GM18498 (cell line): ENCODE results near the gene ESPL1.

Experiments used
- ATAC-seq: cut with Tn5 transposase; IDR thresholded peaks from one replicate; pipeline ENCODE4 v1.9.1; 2021; ENCODE audit warnings: mild to moderate bottlenecking, moderate library complexity; ENCODE audit not compliant: unreplicated experiment

Gene ESPL1

DNA sequence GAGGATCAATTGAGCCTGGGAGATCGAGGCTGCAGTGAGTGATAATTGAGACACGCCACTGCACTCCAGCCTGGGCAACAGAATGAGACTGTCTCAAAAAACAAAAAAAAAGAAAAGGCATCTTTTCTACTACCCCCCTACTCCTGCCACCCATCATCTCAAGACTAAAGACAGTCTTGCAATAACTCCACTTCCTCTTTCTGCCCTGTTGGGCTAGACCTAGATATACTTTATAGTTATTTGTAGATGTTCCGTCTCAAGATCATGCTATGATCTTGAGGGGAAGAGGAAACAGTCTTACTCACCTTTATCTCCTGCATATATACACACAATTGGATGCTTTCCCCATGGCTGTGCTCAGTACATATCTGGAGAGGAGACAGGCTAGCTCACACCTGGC is 12.1 kb upstream of the ESPL1 start:
- peak; percentile 35 for ATAC-seq

DNA sequence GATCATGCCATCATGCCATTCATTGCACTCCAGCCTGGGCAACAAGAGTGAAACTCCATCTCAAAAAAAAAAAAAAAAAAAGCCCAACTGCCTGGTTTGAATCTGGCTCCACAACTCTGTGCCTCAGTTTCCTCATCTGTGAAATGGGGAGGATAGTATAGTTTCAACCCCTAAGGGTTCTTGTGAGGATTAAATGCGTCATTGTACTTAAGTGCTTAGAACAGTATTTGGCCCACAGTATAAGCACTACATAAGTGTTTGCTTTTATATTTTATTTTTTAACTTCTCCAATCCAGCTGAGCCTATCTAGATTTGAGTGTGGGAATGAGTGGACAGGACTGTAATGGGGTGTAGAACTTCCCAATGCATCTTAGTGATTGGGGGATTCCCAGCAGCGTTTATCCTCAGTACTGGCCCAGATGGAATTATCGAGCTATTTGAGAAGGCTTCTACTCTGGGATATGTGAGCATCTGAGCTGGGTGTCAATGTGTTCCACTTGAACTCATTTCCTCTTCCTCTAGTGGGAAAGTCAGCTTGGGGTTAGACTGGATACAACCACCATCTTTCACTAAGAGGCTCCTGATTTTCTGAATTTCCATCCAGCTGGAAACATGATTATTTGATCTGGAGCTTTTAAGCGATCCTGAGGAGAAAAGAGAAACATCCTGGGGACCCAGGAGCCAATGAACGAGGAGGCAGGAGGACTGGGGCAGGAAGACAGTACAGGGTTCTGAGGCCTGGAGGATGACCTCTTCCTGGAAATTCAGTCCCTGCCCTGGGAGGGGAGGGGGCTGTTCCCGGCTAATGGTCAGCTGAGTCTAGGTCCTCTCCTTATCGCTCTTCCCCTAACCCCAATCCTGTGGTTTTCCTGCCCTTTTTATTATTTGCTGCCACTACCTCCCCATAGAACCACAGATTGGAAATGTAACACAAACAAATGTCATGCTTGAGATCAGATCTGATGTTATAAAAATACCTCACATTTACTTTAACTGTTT is 9.3 kb upstream of the ESPL1 start:
- ATAC-seq, result no peak

DNA sequence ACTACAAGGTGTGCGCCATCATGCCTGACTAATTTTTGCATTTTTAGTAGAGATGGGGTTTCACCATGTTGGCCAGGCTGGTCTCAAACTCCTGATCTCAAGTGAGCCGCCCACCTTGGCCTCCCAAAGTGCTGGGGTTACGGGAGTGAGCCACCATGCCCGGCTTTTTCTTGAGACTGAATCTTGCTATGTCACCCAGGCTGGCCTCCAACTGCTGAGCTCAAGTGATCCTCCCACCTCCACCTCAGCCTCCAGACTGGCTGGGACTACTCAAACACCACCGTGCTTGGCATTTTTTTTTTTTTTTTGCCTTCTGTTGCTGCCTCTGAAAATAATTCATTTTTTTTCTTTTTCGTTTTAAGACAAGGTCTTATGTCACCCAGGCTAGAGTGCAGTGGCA is 8.2 kb upstream of the ESPL1 start:
- ATAC-seq, result no peak

DNA sequence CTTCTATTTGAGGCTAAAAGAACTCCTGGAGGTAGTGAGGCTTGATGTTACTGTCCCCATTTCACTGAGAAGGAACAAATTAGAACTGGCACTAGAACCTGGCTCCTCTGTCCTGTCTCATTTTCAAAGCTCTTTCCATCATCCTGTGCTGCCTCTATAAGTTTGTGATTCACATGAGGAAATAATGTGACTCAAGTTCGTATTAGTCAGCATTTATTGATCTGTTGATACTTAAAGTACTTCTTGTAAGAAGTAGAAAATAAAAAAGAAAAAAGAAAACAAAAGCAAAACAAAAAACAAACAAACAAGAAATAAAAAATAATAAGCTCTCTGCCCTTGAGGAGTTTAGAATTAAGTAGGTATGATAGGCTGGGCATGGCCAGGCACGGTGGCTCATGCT is 2.3 kb upstream of the ESPL1 start:
- ATAC-seq, result no peak

DNA sequence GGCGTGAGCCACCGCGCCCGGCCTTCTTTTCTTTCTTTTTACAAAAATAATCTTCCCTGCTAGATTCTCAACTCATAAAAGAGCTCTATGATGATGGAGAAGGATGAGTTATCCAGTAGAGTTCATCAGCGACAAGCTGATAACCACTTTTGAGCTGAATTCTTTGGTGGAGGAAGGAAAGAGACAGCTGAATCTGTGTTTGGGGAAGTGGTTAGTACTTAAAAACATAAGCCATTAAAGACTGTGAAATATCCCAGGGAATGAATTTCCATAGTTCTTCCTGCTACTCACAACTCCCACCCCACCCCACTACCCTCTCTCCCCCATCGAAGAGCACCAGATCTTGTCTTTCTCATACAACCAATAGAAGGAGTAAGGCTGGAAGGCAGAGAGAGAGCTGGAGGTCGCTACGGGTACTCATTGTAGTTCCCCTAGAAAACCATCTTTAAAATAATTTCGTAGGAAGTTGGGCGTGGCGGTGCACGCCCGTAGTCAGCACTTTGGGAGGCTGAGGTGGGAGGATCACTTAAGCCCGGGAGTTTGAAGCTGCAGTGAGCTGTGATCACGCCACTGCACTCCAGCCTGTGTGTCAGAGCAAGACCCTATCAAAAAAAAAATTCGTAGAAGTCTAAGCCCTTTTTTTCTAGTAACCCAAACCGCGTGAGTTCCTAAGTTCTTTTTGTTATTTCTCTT is 647 bp upstream of the ESPL1 start:
- peak; percentile 26 for ATAC-seq

DNA sequence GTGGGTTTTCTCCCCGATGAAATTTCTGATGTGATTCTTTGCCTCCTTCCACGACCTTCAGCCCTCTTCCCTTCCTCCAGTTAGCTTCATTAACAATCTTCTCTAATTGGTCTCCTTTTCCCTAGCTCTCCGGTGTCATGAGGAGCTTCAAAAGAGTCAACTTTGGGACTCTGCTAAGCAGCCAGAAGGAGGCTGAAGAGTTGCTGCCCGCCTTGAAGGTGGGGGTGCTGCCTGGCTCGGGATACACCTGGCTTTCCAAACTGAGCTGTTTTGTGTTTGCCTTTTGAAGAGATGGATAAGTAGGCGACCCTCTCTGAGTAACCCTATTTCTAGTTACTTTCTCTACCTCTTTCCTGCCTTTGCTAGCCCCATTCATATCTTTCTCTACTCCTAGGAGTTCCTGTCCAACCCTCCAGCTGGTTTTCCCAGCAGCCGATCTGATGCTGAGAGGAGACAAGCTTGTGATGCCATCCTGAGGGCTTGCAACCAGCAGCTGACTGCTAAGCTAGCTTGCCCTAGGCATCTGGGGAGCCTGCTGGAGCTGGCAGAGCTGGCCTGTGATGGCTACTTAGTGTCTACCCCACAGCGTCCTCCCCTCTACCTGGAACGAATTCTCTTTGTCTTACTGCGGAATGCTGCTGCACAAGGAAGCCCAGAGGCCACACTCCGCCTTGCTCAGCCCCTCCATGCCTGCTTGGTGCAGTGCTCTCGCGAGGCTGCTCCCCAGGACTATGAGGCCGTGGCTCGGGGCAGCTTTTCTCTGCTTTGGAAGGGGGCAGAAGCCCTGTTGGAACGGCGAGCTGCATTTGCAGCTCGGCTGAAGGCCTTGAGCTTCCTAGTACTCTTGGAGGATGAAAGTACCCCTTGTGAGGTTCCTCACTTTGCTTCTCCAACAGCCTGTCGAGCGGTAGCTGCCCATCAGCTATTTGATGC is 797 bp downstream of the ESPL1 start:
- no peak for ATAC-seq

DNA sequence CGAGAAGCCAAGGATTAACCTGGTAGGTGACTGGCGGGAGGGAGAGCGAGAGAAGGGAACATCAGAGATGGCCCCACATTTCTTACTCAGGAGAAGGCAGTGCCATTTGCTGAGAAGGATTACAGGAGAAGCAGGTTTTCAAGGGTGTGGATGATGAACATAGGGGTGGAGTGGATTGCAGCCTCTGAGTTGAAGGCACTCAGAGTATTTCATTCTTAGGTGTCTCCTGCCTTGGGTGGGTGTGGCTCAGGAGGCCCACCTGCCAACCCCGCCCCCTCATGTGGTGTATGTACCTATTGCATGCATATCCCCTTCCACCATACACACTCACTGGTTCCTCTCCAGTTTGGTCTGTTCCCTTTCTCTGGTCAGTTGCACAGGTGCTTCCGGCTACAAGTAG is 6.3 kb downstream of the ESPL1 start:
- ATAC-seq, result no peak

DNA sequence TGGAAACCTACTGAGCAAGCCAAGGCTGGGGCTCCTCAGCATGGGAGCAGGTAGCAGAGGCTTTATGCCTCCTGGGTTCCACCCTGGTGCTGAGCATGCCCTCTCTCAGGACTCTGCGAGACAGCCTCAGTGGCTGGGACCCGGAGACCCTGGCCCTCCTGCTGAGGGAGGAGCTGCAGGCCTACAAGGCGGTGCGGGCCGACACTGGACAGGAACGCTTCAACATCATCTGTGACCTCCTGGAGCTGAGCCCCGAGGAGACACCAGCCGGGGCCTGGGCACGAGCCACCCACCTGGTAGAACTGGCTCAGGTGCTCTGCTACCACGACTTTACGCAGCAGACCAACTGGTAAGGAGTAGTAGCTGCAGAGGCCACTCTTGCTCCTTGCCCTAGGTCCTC is 8.4 kb downstream of the ESPL1 start:
- ATAC-seq, result no peak

DNA sequence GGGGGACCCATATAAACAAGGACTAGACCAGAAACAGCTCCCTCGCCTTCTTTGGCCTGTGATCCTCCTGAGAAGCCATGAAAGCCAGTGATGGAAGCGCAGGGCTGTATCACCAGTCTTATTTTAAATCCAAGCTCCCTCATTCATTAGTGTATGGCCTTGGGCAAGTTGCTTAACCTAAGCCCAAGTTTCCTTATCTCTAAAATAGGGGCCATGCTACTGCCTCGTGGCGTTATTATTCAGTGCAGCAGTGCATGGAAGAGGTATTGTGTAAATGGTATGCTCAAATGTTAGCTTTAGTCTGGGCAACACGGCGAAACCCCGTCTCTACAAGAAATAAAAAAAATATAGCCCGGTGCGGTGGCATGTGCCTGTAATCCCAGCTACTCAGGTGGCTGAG is 9.9 kb downstream of the ESPL1 start:
- ATAC-seq, result no peak

DNA sequence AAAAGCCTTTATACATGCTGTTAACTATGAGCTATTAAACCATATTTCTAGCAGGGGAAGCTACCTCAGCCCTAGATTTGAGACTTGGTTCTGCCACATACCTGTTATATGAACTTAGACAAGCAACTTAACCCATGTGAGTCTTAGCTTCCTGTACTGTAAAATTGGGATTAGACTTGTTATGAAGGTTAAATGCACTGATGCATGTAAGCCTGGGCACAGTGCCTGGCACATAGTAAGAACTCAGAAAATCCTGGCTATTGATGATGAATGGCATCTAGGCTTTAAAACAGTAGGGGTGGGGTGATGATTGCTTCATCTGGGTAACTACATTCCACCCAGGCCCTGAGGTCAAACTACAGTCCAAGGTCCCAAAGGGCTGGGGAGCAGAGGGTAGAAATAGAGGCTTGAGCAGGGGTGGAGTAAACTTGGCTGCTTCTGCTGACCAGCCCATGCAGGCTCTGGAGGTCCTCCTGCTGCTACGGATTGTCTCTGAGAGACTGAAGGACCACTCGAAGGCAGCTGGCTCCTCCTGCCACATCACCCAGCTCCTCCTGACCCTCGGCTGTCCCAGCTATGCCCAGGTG is 11.3 kb downstream of the ESPL1 start:
- ATAC-seq, result no peak

DNA sequence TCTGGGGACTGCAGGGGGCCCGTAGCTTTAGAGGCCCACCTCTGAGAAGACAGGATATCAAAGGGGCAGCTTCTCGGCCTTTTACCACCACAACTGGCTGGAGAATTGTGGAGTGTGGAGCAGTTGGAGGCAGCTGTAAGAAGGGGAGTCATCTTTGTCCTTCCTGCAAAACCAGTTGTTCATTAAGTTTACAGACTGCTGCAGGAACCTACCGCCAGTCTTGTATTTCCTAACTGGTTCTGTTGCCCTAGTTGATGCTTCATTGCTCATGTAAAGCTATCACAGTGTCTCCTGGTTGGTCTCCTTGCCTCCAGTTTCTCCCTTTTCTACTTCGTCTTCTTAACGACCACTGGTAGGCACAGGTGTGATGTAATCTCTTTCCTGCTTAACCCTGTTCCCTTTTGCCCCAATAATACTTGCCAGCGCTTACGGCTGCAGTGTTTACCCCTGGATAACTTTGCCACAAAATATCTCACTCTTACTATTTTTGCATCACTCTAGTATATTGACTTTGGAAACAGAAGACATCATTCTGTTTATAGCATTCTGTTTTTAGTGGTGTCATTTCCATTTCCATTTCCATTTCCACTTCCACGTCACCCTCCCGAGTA is 11.9 kb downstream of the ESPL1 start:
- ATAC-seq, result no peak

DNA sequence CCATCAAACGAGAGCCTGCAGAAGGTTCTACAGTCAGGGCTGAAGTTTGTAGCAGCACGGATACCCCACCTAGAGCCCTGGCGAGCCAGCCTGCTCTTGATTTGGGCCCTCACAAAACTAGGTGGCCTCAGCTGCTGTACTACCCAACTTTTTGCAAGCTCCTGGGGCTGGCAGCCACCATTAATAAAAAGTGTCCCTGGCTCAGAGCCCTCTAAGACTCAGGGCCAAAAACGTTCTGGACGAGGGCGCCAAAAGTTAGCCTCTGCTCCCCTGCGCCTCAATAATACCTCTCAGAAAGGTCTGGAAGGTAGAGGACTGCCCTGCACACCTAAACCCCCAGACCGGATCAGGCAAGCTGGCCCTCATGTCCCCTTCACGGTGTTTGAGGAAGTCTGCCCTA is 18.3 kb downstream of the ESPL1 start:
- no peak for ATAC-seq

DNA sequence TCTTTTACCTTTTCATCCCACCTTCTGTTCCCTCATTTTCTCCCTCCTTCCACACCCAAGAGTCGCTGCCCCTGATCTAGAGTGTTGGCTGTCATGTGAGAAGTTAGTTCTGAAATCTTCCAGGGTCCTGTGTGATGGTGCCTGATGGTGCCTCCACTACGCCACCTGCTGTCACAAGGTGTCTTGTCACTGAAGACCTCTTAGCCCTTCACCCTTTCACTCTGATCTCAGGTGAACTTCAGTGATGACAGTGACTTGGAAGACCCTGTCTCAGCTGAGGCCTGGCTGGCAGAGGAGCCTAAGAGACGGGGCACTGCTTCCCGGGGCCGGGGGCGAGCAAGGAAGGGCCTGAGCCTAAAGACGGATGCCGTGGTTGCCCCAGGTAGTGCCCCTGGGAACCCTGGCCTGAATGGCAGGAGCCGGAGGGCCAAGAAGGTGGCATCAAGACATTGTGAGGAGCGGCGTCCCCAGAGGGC is 19.7 kb downstream of the ESPL1 start:
- ATAC-seq, result no peak

DNA sequence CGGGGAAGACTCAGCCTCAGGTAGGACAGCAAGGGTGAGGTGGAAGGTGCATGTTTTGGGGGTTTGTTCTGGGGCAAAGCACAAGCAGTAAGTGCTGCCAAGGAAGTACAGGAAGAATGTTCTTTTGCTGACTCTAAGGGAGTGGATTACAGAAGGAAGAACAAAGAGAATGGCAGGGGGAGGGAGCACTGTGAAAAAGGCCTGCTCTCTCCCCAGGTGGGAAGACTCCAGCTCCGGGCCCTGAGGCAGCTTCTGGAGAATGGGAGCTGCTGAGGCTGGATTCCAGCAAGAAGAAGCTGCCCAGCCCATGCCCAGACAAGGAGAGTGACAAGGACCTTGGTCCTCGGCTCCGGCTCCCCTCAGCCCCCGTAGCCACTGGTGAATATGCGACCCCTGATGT is 20.2 kb downstream of the ESPL1 start:
- ATAC-seq, result no peak

DNA sequence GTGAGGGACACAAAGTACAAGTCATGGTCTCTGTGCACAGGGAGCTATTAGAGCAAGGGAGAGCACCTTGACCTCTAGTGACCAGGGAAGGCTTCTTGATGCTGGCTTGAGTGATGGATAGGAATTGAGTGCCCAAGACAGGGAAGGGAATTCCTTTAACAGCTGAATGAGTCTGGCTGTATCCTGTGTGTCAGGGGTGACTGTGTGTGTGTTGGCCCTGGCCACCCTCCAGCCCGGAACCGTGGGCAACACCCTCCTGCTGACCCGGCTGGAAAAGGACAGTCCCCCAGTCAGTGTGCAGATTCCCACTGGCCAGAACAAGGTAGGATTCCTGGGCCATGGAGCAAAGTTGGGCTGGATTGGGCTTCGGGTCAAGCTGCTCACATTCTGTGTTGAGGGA is 21.8 kb downstream of the ESPL1 start:
- ATAC-seq, result no peak

DNA sequence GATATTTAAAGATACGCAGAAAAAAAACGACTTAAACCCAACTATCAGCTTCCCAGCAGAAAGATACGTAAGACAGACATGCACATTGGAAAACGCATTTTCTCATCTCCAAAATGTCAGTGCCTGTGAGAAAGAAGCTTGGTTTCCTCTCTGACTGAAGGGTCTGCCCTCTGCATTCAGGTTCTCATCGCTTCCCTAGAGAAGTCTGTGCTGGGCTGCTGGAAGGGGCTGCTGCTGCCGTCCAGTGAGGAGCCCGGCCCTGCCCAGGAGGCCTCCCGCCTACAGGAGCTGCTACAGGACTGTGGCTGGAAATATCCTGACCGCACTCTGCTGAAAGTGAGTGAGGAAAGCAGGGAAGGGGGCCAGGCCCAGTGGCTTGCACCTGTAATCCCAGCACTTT is 22.6 kb downstream of the ESPL1 start:
- no peak for ATAC-seq

DNA sequence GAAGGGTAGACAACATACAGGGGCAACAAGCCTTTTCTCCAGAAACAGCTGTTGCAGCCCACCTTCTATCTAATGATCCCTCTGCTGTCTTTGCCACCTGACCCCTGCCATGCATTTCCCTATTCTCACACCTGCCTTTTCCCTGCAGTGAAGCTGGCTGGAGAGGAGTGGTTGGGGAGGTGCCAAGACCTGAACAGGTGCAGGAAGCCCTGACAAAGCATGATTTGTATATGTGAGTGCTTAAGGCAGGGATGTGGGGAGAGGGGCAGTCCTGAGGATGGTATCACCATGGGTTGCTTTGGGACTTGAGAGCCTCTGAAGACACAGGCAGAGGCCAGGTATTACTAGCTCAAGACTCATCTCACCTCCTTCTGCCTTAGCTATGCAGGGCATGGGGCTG is 24.3 kb downstream of the ESPL1 start:
- ATAC-seq, result no peak

DNA sequence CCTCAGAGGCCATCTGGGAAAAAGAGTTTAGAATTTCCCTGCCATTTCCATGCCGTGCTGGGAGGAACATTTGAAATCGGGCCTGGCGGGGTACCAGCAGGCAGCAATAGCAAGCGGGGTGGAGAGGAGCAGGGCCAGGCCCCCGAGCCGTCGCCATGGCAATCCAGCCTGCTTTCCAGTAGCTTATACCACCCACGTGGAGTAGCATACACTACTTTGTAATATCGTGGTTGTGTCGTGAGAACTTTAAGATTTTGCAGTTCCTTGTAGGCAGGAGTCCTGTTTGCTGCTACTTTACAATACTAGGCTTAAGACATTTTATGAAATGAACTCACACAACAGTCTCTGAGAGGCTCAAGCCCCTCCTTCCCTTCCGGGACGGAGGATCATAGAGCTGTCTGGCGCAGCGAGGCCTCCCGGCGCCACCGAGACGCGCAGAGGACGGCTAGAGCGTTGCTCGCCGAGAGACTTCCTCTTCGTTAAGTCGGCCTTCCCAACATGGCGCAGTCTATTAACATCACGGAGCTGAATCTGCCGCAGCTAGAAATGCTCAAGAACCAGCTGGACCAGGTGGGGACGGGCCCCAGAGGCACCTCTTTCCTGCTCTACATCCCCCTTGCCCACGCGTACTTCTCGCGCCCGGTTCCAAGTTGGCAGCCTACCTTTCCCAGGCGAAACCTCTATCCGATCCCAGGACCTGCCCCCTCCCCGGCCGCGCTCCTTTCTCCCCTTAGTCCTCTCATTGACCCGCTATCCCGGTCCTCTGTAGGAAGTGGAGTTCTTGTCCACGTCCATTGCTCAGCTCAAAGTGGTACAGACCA is 27.2 kb downstream of the ESPL1 start, which contains the start of gene PFDN5:
TSS of gene PFDN5 (plus strand) at position 473 of the 821 bp plus-strand sequence. CDS start at position 499, 26 bp downstream.
- peak; percentile 85 for ATAC-seq

DNA sequence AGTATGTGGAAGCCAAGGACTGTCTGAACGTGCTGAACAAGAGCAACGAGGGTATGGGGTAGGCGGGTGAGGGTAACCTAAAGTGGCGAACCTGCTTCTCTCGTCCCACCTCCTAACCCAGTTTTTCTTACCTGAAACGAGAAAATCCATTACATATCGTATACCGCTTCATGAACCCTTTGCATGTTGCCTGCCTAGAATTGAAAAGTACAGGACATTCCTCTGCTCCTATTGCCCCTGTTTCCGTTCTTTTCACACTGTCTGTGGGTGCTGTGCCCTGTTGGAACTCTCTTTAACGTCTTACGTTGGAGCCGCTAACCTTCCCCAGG is 27.8 kb downstream of the ESPL1 start:
- no peak for ATAC-seq
